ENCODE measurements around the gene EIF4G1. TPM values are rescaled to one million over a fixed set of nuclear protein-coding genes. Genes with fewer than 3 reads are reported as not detected.

EIF4G1 gene
- total RNA-seq, 4 donors from 2014 or later = 233 to 431 (median 300) TPM

- TF ChIP-seq POLR2A (IDR thresholded peaks at IDR 0.05) = no peak
- no peak for TF ChIP-seq EP300 (IDR thresholded peaks at IDR 0.05)
- no peak for TF ChIP-seq CTCF (IDR thresholded peaks at IDR 0.05)
- no peak for TF ChIP-seq POLR2AphosphoS5 (IDR thresholded peaks at IDR 0.05)
- Histone ChIP-seq H3K27ac (no peak overlapping the region), H3K27me3 (peaks cover 23% of the 10 kb centered on the region), H3K4me3 (no peak overlapping the region), H3K4me1 (no peaks in the 10 kb centered on the region), H3K36me3 (no peaks in the 10 kb centered on the region), H3K9me3 (no peaks in the 10 kb centered on the region)
- ATAC-seq = no peak
- WGBS, 2 donors (ENCODE audit: low coverage in 1 of 2) = 81 to 92% methylated on average over 2 to 3 of the region's 4 CpGs
Observed at GRCh38 chr3:184282941-184283340, 31.5 kb upstream of the EIF4G1 start.

GRCh38 chr3:184283681-184284080 is 30.7 kb upstream of the EIF4G1 start:
- Histone ChIP-seq H3K27me3 (peaks cover 24% of the 10 kb centered on the region), H3K27ac (no peak overlapping the region), H3K36me3 (no peaks in the 10 kb centered on the region), H3K9me3 (no peaks in the 10 kb centered on the region), H3K4me1 (no peaks in the 10 kb centered on the region), H3K4me3 (no peak overlapping the region)
- no peak for TF ChIP-seq POLR2AphosphoS5 (IDR thresholded peaks at IDR 0.05)
- no peak for TF ChIP-seq CTCF (IDR thresholded peaks at IDR 0.05)
- no peak for TF ChIP-seq EP300 (IDR thresholded peaks at IDR 0.05)
- TF ChIP-seq POLR2A (IDR thresholded peaks at IDR 0.05) = no peak
- WGBS, 2 donors (ENCODE audit: low coverage in 1 of 2) = 50 to 100% methylated on average over 1 of the region's 8 CpGs
- ATAC-seq = no peak

- Histone ChIP-seq H3K27me3 (peaks cover 33% of the 10 kb centered on the region), H3K27ac (no peak overlapping the region), H3K4me1 (no peaks in the 10 kb centered on the region), H3K4me3 (no peak overlapping the region), H3K9me3 (no peaks in the 10 kb centered on the region), H3K36me3 (no peaks in the 10 kb centered on the region)
- 6 to 19% methylated on average over 3 of the region's 4 CpGs for WGBS, 2 donors (ENCODE audit: low coverage in 1 of 2)
- TF ChIP-seq POLR2AphosphoS5 (IDR thresholded peaks at IDR 0.05) = no peak
- no peak for TF ChIP-seq EP300 (IDR thresholded peaks at IDR 0.05)
- TF ChIP-seq POLR2A (IDR thresholded peaks at IDR 0.05) = no peak
- peak in 2 of 4 experiments; percentile 11 to 23 for TF ChIP-seq CTCF (IDR thresholded peaks at IDR 0.05)
- peak; percentile 63 for ATAC-seq
Observed at GRCh38 chr3:184284696-184285095, 29.7 kb upstream of the EIF4G1 start.

GRCh38 chr3:184289426-184289938 is 24.9 kb upstream of the EIF4G1 start:
- H3K36me3 ChIP-seq = no peaks in the 10 kb centered on the region
- H3K4me3 ChIP-seq = no peak overlapping the region
- no peaks in the 10 kb centered on the region for H3K4me1 ChIP-seq
- WGBS, 2 donors (ENCODE audit: low coverage in 1 of 2) = 0 to 6% methylated on average over 2 to 7 of the region's 10 CpGs
- H3K27ac ChIP-seq = no peak overlapping the region
- H3K27me3 ChIP-seq = peaks cover 60% of the 10 kb centered on the region
- no peaks in the 10 kb centered on the region for H3K9me3 ChIP-seq
- TF ChIP-seq POLR2AphosphoS5 (IDR thresholded peaks at IDR 0.05) (no peak), CTCF (IDR thresholded peaks at IDR 0.05) (peak in 2 of 4 experiments; percentile 48 to 59)
- no peak for ATAC-seq

GRCh38 chr3:184290331-184290730 is 24.1 kb upstream of the EIF4G1 start:
- 60% methylated on average over 3 of the region's 10 CpGs; no CpG with 5 or more reads in 1 of the 2 donors for WGBS, 2 donors (ENCODE audit: low coverage in 1 of 2)
- peaks cover 60% of the 10 kb centered on the region for H3K27me3 ChIP-seq
- no peak for ATAC-seq
- no peaks in the 10 kb centered on the region for H3K36me3 ChIP-seq
- no peaks in the 10 kb centered on the region for H3K9me3 ChIP-seq
- H3K4me1 ChIP-seq = no peaks in the 10 kb centered on the region
- H3K4me3 ChIP-seq = no peak overlapping the region
- TF ChIP-seq CTCF (IDR thresholded peaks at IDR 0.05) = no peak
- TF ChIP-seq POLR2A (IDR thresholded peaks at IDR 0.05) = no peak
- no peak for TF ChIP-seq EP300 (IDR thresholded peaks at IDR 0.05)
- no peak for TF ChIP-seq POLR2AphosphoS5 (IDR thresholded peaks at IDR 0.05)
- no peak overlapping the region for H3K27ac ChIP-seq

Data from gastroesophageal sphincter (tissue), 4 donors.